ENCODE results near the gene MMP24.
"Not testable (repeated sequence)": the region's sequence is repeated elsewhere in the genome, so short reads cannot be mapped to it uniquely, and the experiment has no call there.

The MMP24 gene

GRCh38 chr20:35181731-35182130 is 44.8 kb upstream of the MMP24 start:
- H4K20me1 ChIP-seq (ENCODE audit: control insufficient read depth, insufficient read depth, low read depth, low read length), result no peaks in the 10 kb centered on the region
- TF ChIP-seq CTCF (IDR thresholded peaks at IDR 0.05; ENCODE audit: low read depth, low read length, poor library complexity, severe bottlenecking), result no peak
- H3K4me2 ChIP-seq (ENCODE audit: low read length), result no peak overlapping the region
- H3F3A ChIP-seq (ENCODE audit: control insufficient read depth, insufficient read depth), result no peaks in the 10 kb centered on the region
- H3K36me3 ChIP-seq (ENCODE audit: control insufficient read depth, low read length), result no peaks in the 10 kb centered on the region
- H3K27me3 ChIP-seq (ENCODE audit: control insufficient read depth, low read length), result peaks cover 4% of the 10 kb centered on the region; the same call in 1 of the 2 replicates
- no peaks in the 10 kb centered on the region for H3K9me2 ChIP-seq (replicated peaks; ENCODE audit: control insufficient read depth, low read length)
- no peaks in the 10 kb centered on the region for H3K79me2 ChIP-seq (ENCODE audit: control insufficient read depth, low read length)
- H3K4me3 ChIP-seq (ENCODE audit: low read length), result no peak overlapping the region
- no peak overlapping the region for H3K27ac ChIP-seq (ENCODE audit: low read depth, low read length)
- H3K9me3 ChIP-seq (ENCODE audit: control insufficient read depth, insufficient read depth, low read length), result no peaks in the 10 kb centered on the region
- H3K4me1 ChIP-seq (ENCODE audit: control insufficient read depth, low read length), result no peaks in the 10 kb centered on the region

- H3K27ac ChIP-seq (ENCODE audit: low read depth, low read length); H3F3A ChIP-seq (ENCODE audit: control insufficient read depth, insufficient read depth); H3K4me1 ChIP-seq (ENCODE audit: control insufficient read depth, low read length); H3K79me2 ChIP-seq (ENCODE audit: control insufficient read depth, low read length); H4K20me1 ChIP-seq (ENCODE audit: control insufficient read depth, insufficient read depth, low read depth, low read length); H3K36me3 ChIP-seq (ENCODE audit: control insufficient read depth, low read length); H3K4me2 ChIP-seq (ENCODE audit: low read length); H3K4me3 ChIP-seq (ENCODE audit: low read length); H3K9me3 ChIP-seq (ENCODE audit: control insufficient read depth, insufficient read depth, low read length); H3K9me2 ChIP-seq (replicated peaks; ENCODE audit: control insufficient read depth, low read length): not testable (repeated sequence)
- peaks cover 10% of the 10 kb centered on the region for H3K27me3 ChIP-seq (ENCODE audit: control insufficient read depth, low read length)
Measured at GRCh38 chr20:35186691-35187289, 39.7 kb upstream of the MMP24 start.

- H4K20me1 ChIP-seq (ENCODE audit: control insufficient read depth, insufficient read depth, low read depth, low read length), result no peaks in the 10 kb centered on the region
- H3K27ac ChIP-seq (ENCODE audit: low read depth, low read length), result no peak overlapping the region
- H3F3A ChIP-seq (ENCODE audit: control insufficient read depth, insufficient read depth), result no peaks in the 10 kb centered on the region
- no peaks in the 10 kb centered on the region for H3K4me1 ChIP-seq (ENCODE audit: control insufficient read depth, low read length)
- no peak for TF ChIP-seq EZH2phosphoT487 (IDR thresholded peaks at IDR 0.05; ENCODE audit: borderline replicate concordance, low read length)
- TF ChIP-seq CTCF (IDR thresholded peaks at IDR 0.05; ENCODE audit: low read depth, low read length, poor library complexity, severe bottlenecking), result no peak
- H3K27me3 ChIP-seq (ENCODE audit: control insufficient read depth, low read length), result peaks cover 8% of the 10 kb centered on the region
- H3K4me3 ChIP-seq (ENCODE audit: low read length), result no peak overlapping the region
- no peak overlapping the region for H3K4me2 ChIP-seq (ENCODE audit: low read length)
- no peaks in the 10 kb centered on the region for H3K36me3 ChIP-seq (ENCODE audit: control insufficient read depth, low read length)
- no peaks in the 10 kb centered on the region for H3K9me3 ChIP-seq (ENCODE audit: control insufficient read depth, insufficient read depth, low read length)
- no peaks in the 10 kb centered on the region for H3K9me2 ChIP-seq (replicated peaks; ENCODE audit: control insufficient read depth, low read length)
- no peaks in the 10 kb centered on the region for H3K79me2 ChIP-seq (ENCODE audit: control insufficient read depth, low read length)
Measured at GRCh38 chr20:35187584-35188190, 38.8 kb upstream of the MMP24 start.

- not testable (repeated sequence) for H3K9me2 ChIP-seq (replicated peaks; ENCODE audit: control insufficient read depth, low read length); H3K4me2 ChIP-seq (ENCODE audit: low read length); H3K79me2 ChIP-seq (ENCODE audit: control insufficient read depth, low read length); H3K27me3 ChIP-seq (ENCODE audit: control insufficient read depth, low read length); H3K9me3 ChIP-seq (ENCODE audit: control insufficient read depth, insufficient read depth, low read length); H3K36me3 ChIP-seq (ENCODE audit: control insufficient read depth, low read length); H4K20me1 ChIP-seq (ENCODE audit: control insufficient read depth, insufficient read depth, low read depth, low read length); H3F3A ChIP-seq (ENCODE audit: control insufficient read depth, insufficient read depth); H3K4me1 ChIP-seq (ENCODE audit: control insufficient read depth, low read length); H3K27ac ChIP-seq (ENCODE audit: low read depth, low read length); H3K4me3 ChIP-seq (ENCODE audit: low read length)
Measured at GRCh38 chr20:35189223-35189622, 37.3 kb upstream of the MMP24 start.

Data from DOHH2 (cell line).